HCT116 (cell line): ENCODE results near the gene SLC25A12. TPM values are rescaled to one million over a fixed set of nuclear protein-coding genes. Genes with fewer than 3 reads are reported as not detected.

Experiments used
- ATAC-seq: fragments of 200-7000 bp; cut with Tn5 transposase; 2 replicates; pipeline ENCODE4 v1.9.1; 2020; ENCODE audit warnings: mild to moderate bottlenecking, moderate library complexity
- BruUV-seq: library from RNA; stranded (reverse); fragments of 400-500 nt; replicated peaks from 2 replicates; lab custom pipeline; 2021; lab: Mats Ljungman, UMichigan
- CTCF ChIA-PET: fragments of 300-600 bp; sonication (Branson Sonifier 250); formaldehyde crosslinking; loops from one replicate; lab custom pipeline; 2021; ENCODE audit warnings: antibody characterized with exemption; lab: Charles Lee
- POLR2A ChIA-PET: fragments of 300-600, 350-600 bp; sonication (Branson Sonifier 250); formaldehyde crosslinking; loops from one replicate; lab custom pipeline; 2021; ENCODE audit warnings: antibody characterized with exemption; lab: Charles Lee
- RAD21 ChIA-PET, 2 experiments: fragments of 300-600 bp; sonication (Branson Sonifier 250); formaldehyde crosslinking; loops; one replicate each; lab custom pipeline; 2023; ENCODE audit warnings: low total read pairs in 2 of 2; ENCODE audit not compliant: uncharacterized antibody in 2 of 2, unreplicated experiment in 2 of 2, low non-redundant PET in 1 of 2; lab: Charles Lee
- DNase-seq: peaks from one replicate; pipeline ENCODE4 v3.0.0-alpha.2; 2010; ENCODE audit warnings: low read depth, low spot score
- H2AFZ ChIP-seq: fragments of 200-600 bp; shearing (Covaris generic), sonication (generic); 2 replicates; pipeline ENCODE4 v1.6.1; 2017; ENCODE audit warnings: low read depth, mixed run types, mixed read lengths, antibody characterized with exemption, low read length; ENCODE audit not compliant: poor library complexity, severe bottlenecking
- H3K27ac ChIP-seq: 2 replicates; pipeline ENCODE4 v1.5.1; 2012; ENCODE audit warnings: low read depth, low read length
- H3K27me3 ChIP-seq: fragments of 200-600 bp; sonication (generic); 2 replicates; pipeline ENCODE4 v1.6.1; 2016; ENCODE audit warnings: mixed run types, low read length, mixed read lengths; ENCODE audit not compliant: insufficient read depth
- H3K36me3 ChIP-seq, 2 experiments: fragments of 200-500 bp in 1 of 2; fragments of 200-600 bp in 1 of 2; sonication (Bioruptor generic) in 1 of 2; sonication (generic) in 1 of 2; 2 replicates each; pipeline versions ENCODE4 v1.5.1 to v1.6.1; 2014 to 2016; ENCODE audit warnings: low read length in 2 of 2, inconsistent platforms in 1 of 2, mixed read lengths in 1 of 2, mixed run types in 1 of 2; ENCODE audit not compliant: insufficient read depth in 2 of 2, control insufficient read depth in 1 of 2
- H3K4me1 ChIP-seq, 2 experiments: fragments of 200-600 bp in 1 of 2; sonication (generic) in 1 of 2; 2 replicates each; pipeline versions ENCODE4 v1.5.1 to v1.6.1; 2012 to 2017; ENCODE audit warnings: low read length in 2 of 2, inconsistent platforms in 1 of 2, mild to moderate bottlenecking in 1 of 2, mixed read lengths in 1 of 2, mixed run types in 1 of 2, moderate library complexity in 1 of 2; ENCODE audit not compliant: insufficient read depth in 2 of 2, control insufficient read depth in 1 of 2
- H3K4me2 ChIP-seq: fragments of 200-600 bp; sonication (generic); 2 replicates; pipeline ENCODE4 v1.6.1; 2017; ENCODE audit warnings: mixed run types, low read length, mixed read lengths
- H3K4me3 ChIP-seq, 2 experiments: fragments of 200-600 bp in 1 of 2; sonication (generic) in 1 of 2; replicated peaks in 1 of 2; 2 replicates each; pipeline ENCODE4 v1.5.1; 2011 to 2016; ENCODE audit warnings: low read length in 2 of 2, control low read depth in 1 of 2, low read depth in 1 of 2, mild to moderate bottlenecking in 1 of 2, mixed read lengths in 1 of 2, mixed run types in 1 of 2
- H3K79me2 ChIP-seq: fragments of 200-600 bp; sonication (generic); 2 replicates; pipeline ENCODE4 v1.6.1; 2017; ENCODE audit warnings: mild to moderate bottlenecking, mixed run types, low read length, moderate library complexity, mixed read lengths; ENCODE audit not compliant: insufficient read depth
- H3K9ac ChIP-seq: fragments of 200-600 bp; sonication (generic); 2 replicates; pipeline ENCODE4 v1.6.1; 2016; ENCODE audit warnings: low read length, mixed read lengths
- H3K9me2 ChIP-seq: fragments of 200-600 bp; sonication (generic), shearing (Covaris generic); 2 replicates; pipeline ENCODE4 v1.6.1; 2017; ENCODE audit warnings: mixed run types, mild to moderate bottlenecking, moderate library complexity; ENCODE audit not compliant: insufficient read depth
- H3K9me3 ChIP-seq, 2 experiments: fragments of 200-500 bp in 1 of 2; fragments of 200-600 bp in 1 of 2; sonication (Bioruptor generic) in 1 of 2; sonication (generic) in 1 of 2; 2 replicates each; pipeline ENCODE4 v1.6.1; 2014 to 2017; ENCODE audit warnings: low read length in 2 of 2, mixed read lengths in 2 of 2, inconsistent platforms in 1 of 2, low read depth in 1 of 2, mild to moderate bottlenecking in 1 of 2, mixed run types in 1 of 2, moderate library complexity in 1 of 2; ENCODE audit not compliant: control insufficient read depth in 1 of 2, insufficient read depth in 1 of 2
- H4K20me1 ChIP-seq: fragments of 200-600 bp; sonication (generic), shearing (Covaris generic); 2 replicates; pipeline ENCODE4 v1.6.1; 2017; ENCODE audit warnings: mixed run types, mild to moderate bottlenecking, moderate library complexity; ENCODE audit not compliant: insufficient read depth
- JUND ChIP-seq: IDR thresholded peaks from 2 replicates; pipeline ENCODE4 v1.6.1; 2012
- RAD21 ChIP-seq: IDR thresholded peaks from 2 replicates; pipeline ENCODE4 v1.6.1; 2012; ENCODE audit warnings: low read depth, mild to moderate bottlenecking
- SIN3A ChIP-seq: IDR thresholded peaks from 2 replicates; pipeline ENCODE4 v1.6.1; 2012; ENCODE audit warnings: low read depth
- TCF7L2 ChIP-seq: IDR thresholded peaks from 2 replicates; pipeline ENCODE4 v1.7.0; 2011; ENCODE audit warnings: borderline replicate concordance, inconsistent platforms; ENCODE audit not compliant: insufficient read depth, insufficient read length; ENCODE audit errors: extremely low read depth
- YY1 ChIP-seq: IDR thresholded peaks from 2 replicates; pipeline ENCODE4 v1.6.1; 2011; ENCODE audit warnings: low read length, low read depth, moderate library complexity, mild to moderate bottlenecking; ENCODE audit not compliant: insufficient replicate concordance; ENCODE audit errors: extremely low read depth
- ZFX ChIP-seq: fragments of 450-650 bp; IDR thresholded peaks from 2 replicates; pipeline ENCODE4 v1.6.1; 2017
- ZNF274 ChIP-seq: fragments of 200-500 bp; sonication (Bioruptor generic); IDR thresholded peaks from 2 replicates; pipeline ENCODE4 v1.6.1; 2014; ENCODE audit warnings: mild to moderate bottlenecking, low read depth, low read length, inconsistent platforms
- intact Hi-C: fragments of 100-400 bp; cut with micrococcal nuclease; formaldehyde crosslinking; loops from 2 replicates; pipeline ENCODE4 v1.10.0; 2022
- total RNA-seq: library from RNA; stranded (reverse); gene quantifications from one replicate; pipeline ENCODE4 v1.2.1, GENCODE V29; 2021; ENCODE audit not compliant: unreplicated experiment

SLC25A12 gene
- total RNA-seq, 1 experiment from 2014 or later = 16.0 TPM

DNA sequence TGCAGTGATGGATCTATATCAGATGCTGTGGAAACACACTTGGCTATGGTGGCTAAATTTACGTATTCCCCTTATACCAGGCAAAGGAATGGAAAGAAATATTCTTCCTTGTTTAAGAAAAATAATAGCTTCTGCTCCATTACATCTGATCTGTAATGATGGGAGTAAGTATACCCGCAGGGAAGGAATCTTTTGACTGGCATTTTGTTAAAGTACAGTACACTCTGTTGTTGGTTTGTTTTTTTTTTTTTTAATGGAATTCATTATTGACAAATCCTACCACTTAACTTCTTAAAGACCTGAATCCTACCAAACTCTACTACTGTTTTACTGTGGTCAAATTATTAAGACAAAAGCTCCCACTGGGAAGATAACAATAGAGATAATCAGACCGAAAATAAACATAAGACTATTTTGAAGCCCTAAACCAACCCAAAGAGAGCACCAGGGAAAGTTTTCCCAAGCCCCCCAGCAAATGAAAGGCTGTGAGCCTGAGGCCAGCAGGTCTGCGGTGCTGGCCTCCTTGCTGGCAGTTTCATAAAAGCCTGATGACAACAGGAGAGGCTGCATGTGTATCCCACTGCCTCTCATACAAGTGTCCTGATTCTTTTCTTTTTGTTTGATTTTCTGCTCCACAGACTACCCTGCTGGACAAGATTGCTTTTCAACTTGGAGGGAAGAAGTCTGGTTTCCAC, 101.0 kb downstream of the SLC25A12 start:
- Histone ChIP-seq H3K4me1 (no peaks in the 10 kb centered on the region), H3K36me3 (peaks cover 3 to 4% of the 10 kb centered on the region in 2 experiments; a peak in 2 of 4 replicates), H2AFZ (no peak overlapping the region), H3K4me3 (no peak overlapping the region), H3K9me3 (no peaks in the 10 kb centered on the region), H3K9ac (no peak overlapping the region), H3K27ac (no peak overlapping the region), H3K27me3 (no peaks in the 10 kb centered on the region), H3K9me2 (no peaks in the 10 kb centered on the region), H3K79me2 (no peaks in the 10 kb centered on the region), H3K4me2 (no peak overlapping the region), H4K20me1 (no peaks in the 10 kb centered on the region)
- DNase-seq (no peak), ATAC-seq (no peak)
- ChIA-PET POLR2A (no interaction called here), CTCF (no interaction called here), RAD21 (no interaction called here)
- intact Hi-C loops = no loop called here
- no TSS peak for BruUV-seq
- TF ChIP-seq SIN3A = no peak

DNA sequence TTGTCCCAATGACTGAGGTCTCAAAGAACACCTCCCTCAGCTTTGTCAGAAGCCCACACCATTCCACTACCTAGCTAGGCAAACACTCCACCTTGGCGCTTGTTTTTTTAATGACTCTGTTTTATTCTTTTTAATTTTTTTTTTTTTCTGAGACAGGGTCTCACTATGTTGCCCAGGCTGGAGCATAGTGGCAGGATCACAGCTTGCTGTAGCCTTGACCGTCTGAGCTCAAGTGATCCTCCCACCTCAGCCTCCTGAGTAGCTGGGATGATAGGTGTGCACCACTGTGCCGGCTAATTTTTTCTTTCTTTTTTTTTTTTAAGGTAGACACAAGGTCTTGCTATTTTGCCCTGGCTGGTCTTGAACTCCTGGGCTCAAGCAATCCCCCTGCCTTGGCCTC, 101.9 kb downstream of the SLC25A12 start:
- H3K9me2 ChIP-seq = no peaks in the 10 kb centered on the region
- ATAC-seq = no peak
- H3K4me3 ChIP-seq = no peak overlapping the region
- H2AFZ ChIP-seq = no peak overlapping the region
- no peak overlapping the region for H3K4me2 ChIP-seq
- ChIA-PET RAD21 (no interaction called here), CTCF (no interaction called here), POLR2A (interaction anchor here (0.7 kb wide), 1 partner anchor 883 kb away, joined by 3 read pairs; no protein-coding TSS in a partner anchor)
- no peaks in the 10 kb centered on the region for H3K4me1 ChIP-seq
- intact Hi-C loops = no loop called here
- H3K9ac ChIP-seq = no peak overlapping the region
- H4K20me1 ChIP-seq = no peaks in the 10 kb centered on the region
- BruUV-seq = no TSS peak
- H3K9me3 ChIP-seq = no peaks in the 10 kb centered on the region
- H3K27me3 ChIP-seq = no peaks in the 10 kb centered on the region
- H3K27ac ChIP-seq = no peak overlapping the region
- no peak for DNase-seq
- TF ChIP-seq YY1 = no peak
- no peak for TF ChIP-seq TCF7L2
- TF ChIP-seq JUND = no peak
- no peak for TF ChIP-seq RAD21
- no peak for TF ChIP-seq ZNF274
- TF ChIP-seq ZFX = no peak
- H3K79me2 ChIP-seq = no peaks in the 10 kb centered on the region
- peaks cover 4% of the 10 kb centered on the region in 2 experiments; a peak in 2 of 4 replicates for H3K36me3 ChIP-seq
